Endodermal cell (in vitro differentiated cells): ENCODE measurements around the gene APBA2. TPM values are rescaled to one million over a fixed set of nuclear protein-coding genes. Genes with fewer than 3 reads are reported as not detected.

Experiments used
- DNase-seq: peaks from one replicate; pipeline ENCODE4 v3.0.0-alpha.2; 2017
- H3K27ac ChIP-seq: 2 replicates; pipeline ENCODE4 v1.5.1; 2013; ENCODE audit warnings: mild to moderate bottlenecking, low read depth, low read length, moderate library complexity
- H3K27me3 ChIP-seq: 2 replicates; pipeline ENCODE4 v1.6.1; 2013; ENCODE audit warnings: mild to moderate bottlenecking, low read length, moderate library complexity; ENCODE audit not compliant: insufficient read depth, control insufficient read depth, poor library complexity, severe bottlenecking
- H3K36me3 ChIP-seq: 2 replicates; pipeline ENCODE4 v1.7.0; 2013; ENCODE audit warnings: mild to moderate bottlenecking, low read length, moderate library complexity; ENCODE audit not compliant: control insufficient read depth, insufficient read depth
- H3K4me1 ChIP-seq: one replicate; pipeline ENCODE4 v1.7.0; 2013; ENCODE audit warnings: low read length; ENCODE audit not compliant: control insufficient read depth, insufficient read depth
- H3K4me3 ChIP-seq: 2 replicates; pipeline ENCODE4 v1.5.1; 2013; ENCODE audit warnings: mild to moderate bottlenecking, low read length, moderate library complexity
- H3K9ac ChIP-seq: 2 replicates; pipeline ENCODE4 v1.6.1; 2013; ENCODE audit warnings: mild to moderate bottlenecking, low read length, moderate library complexity; ENCODE audit not compliant: poor library complexity, severe bottlenecking; ENCODE audit errors: extremely low read depth
- H3K9me3 ChIP-seq: 2 replicates; pipeline ENCODE4 v1.6.1; 2013; ENCODE audit warnings: mild to moderate bottlenecking, low read length, moderate library complexity; ENCODE audit not compliant: control insufficient read depth
- H3K27ac Mint-ChIP-seq: 2 replicates; pipeline ENCODE4 v1.8.0; 2020; ENCODE audit warnings: mixed read lengths
- H3K27me3 Mint-ChIP-seq: 2 replicates; pipeline ENCODE4 v1.8.0; 2021; ENCODE audit warnings: mild to moderate bottlenecking, mixed read lengths; ENCODE audit not compliant: insufficient read depth
- H3K36me3 Mint-ChIP-seq: 2 replicates; pipeline ENCODE4 v1.8.0; 2020; ENCODE audit warnings: low read depth, mixed read lengths
- H3K4me1 Mint-ChIP-seq: 2 replicates; pipeline ENCODE4 v1.8.0; 2020; ENCODE audit warnings: mixed read lengths
- H3K4me3 Mint-ChIP-seq: 2 replicates; pipeline ENCODE4 v1.8.0; 2020; ENCODE audit warnings: mild to moderate bottlenecking, moderate library complexity, mixed read lengths
- H3K9me3 Mint-ChIP-seq: 2 replicates; pipeline ENCODE4 v1.8.0; 2020; ENCODE audit warnings: mild to moderate bottlenecking, mixed read lengths
- CTCF ChIP-seq: fragments of 200-600 bp; sonication (generic); conservative IDR thresholded peaks from 2 replicates; pipeline ENCODE4 v1.5.0; 2021; ENCODE audit warnings: antibody characterized with exemption, mild to moderate bottlenecking
- WGBS, 2 experiments: methylation state at CpG; one replicate each; pipeline versions ENCODE4 v1.1.5 to v1.1.7; 2013; ENCODE audit warnings: missing lambda C conversion rate in 2 of 2, mixed read lengths in 1 of 2; ENCODE audit not compliant: insufficient coverage in 1 of 2, insufficient read length in 1 of 2; 5-methylcytosine and 5-hydroxymethylcytosine counted together
- total RNA-seq, 2 donors: library from RNA; stranded (reverse); fragmentation: NEBNext Ultra II Directional in 1 of 2; extraction: Animal tissue kit (Norgen Biotek cat#: 25700) in 1 of 2; gene quantifications; 2 replicates in 1 of 2; 3 replicates in 1 of 2; pipeline ENCODE4 v1.2.1, GENCODE V29; 2021

The APBA2 gene
- total RNA-seq, 2 donors from 2014 or later = 27.1 to 27.3 TPM

- H3K27me3 ChIP-seq = no peaks in the 10 kb centered on the region
- H3K36me3 ChIP-seq = no peaks in the 10 kb centered on the region
- no peaks in the 10 kb centered on the region for H3K9me3 Mint-ChIP-seq
- TF ChIP-seq CTCF = no peak
- no peaks in the 10 kb centered on the region for H3K27me3 Mint-ChIP-seq
- no peaks in the 10 kb centered on the region for H3K4me1 ChIP-seq
- H3K27ac Mint-ChIP-seq = no peak overlapping the region
- no peak for DNase-seq
- no peaks in the 10 kb centered on the region for H3K36me3 Mint-ChIP-seq
- H3K4me3 Mint-ChIP-seq = no peak overlapping the region
- WGBS, 2 experiments = 97 to 100% methylated on average over 5 to 17 of the region's 17 CpGs
- no peak overlapping the region for H3K27ac ChIP-seq
- no peaks in the 10 kb centered on the region for H3K4me1 Mint-ChIP-seq
- no peak overlapping the region for H3K4me3 ChIP-seq
- H3K9ac ChIP-seq = no peak overlapping the region
- no peaks in the 10 kb centered on the region for H3K9me3 ChIP-seq
These were observed 207.3 kb downstream of the APBA2 start for GRCh38 chr15:29093065-29093435.

- no peak for TF ChIP-seq CTCF
- H3K4me3 ChIP-seq = no peak overlapping the region
- no peaks in the 10 kb centered on the region for H3K4me1 Mint-ChIP-seq
- no peaks in the 10 kb centered on the region for H3K27me3 Mint-ChIP-seq
- H3K27me3 ChIP-seq = no peaks in the 10 kb centered on the region
- H3K27ac ChIP-seq = no peak overlapping the region
- 84 to 94% methylated on average over 4 to 12 of the region's 12 CpGs for whole genome bisulfite sequencing, 2 experiments
- H3K36me3 Mint-ChIP-seq = peaks cover under 1% of the 10 kb centered on the region
- H3K9me3 Mint-ChIP-seq = no peaks in the 10 kb centered on the region
- no peak overlapping the region for H3K9ac ChIP-seq
- no peaks in the 10 kb centered on the region for H3K4me1 ChIP-seq
- no peak for DNase-seq
- H3K36me3 ChIP-seq = no peaks in the 10 kb centered on the region
- no peaks in the 10 kb centered on the region for H3K9me3 ChIP-seq
- no peak overlapping the region for H3K27ac Mint-ChIP-seq
- H3K4me3 Mint-ChIP-seq = no peak overlapping the region
These were observed 208.0 kb downstream of the APBA2 start for GRCh38 chr15:29093696-29094343.

- no peak overlapping the region for H3K27ac ChIP-seq
- no peak for TF ChIP-seq CTCF
- H3K9ac ChIP-seq = no peak overlapping the region
- H3K27me3 ChIP-seq = no peaks in the 10 kb centered on the region
- H3K4me3 ChIP-seq = no peak overlapping the region
- no peaks in the 10 kb centered on the region for H3K36me3 ChIP-seq
- DNase-seq = no peak
- no peaks in the 10 kb centered on the region for H3K9me3 Mint-ChIP-seq
- H3K27me3 Mint-ChIP-seq = no peaks in the 10 kb centered on the region
- H3K36me3 Mint-ChIP-seq = peaks cover 3% of the 10 kb centered on the region
- no peaks in the 10 kb centered on the region for H3K4me1 Mint-ChIP-seq
- H3K4me3 Mint-ChIP-seq = no peak overlapping the region
- no peak overlapping the region for H3K27ac Mint-ChIP-seq
- no peaks in the 10 kb centered on the region for H3K9me3 ChIP-seq
- H3K4me1 ChIP-seq = no peaks in the 10 kb centered on the region
- WGBS, 2 experiments = 79 to 90% methylated on average over 1 to 2 of the region's 2 CpGs
These were observed 208.9 kb downstream of the APBA2 start for GRCh38 chr15:29094711-29095110.
